HG03060 (cell line): Measurements from ENCODE around the gene WLS.

Experiments used
- ATAC-seq: cut with Tn5 transposase; IDR thresholded peaks from one replicate; pipeline ENCODE4 v1.9.1; 2021; ENCODE audit warnings: low read depth, moderate number of reproducible peaks; ENCODE audit not compliant: unreplicated experiment

WLS gene

DNA sequence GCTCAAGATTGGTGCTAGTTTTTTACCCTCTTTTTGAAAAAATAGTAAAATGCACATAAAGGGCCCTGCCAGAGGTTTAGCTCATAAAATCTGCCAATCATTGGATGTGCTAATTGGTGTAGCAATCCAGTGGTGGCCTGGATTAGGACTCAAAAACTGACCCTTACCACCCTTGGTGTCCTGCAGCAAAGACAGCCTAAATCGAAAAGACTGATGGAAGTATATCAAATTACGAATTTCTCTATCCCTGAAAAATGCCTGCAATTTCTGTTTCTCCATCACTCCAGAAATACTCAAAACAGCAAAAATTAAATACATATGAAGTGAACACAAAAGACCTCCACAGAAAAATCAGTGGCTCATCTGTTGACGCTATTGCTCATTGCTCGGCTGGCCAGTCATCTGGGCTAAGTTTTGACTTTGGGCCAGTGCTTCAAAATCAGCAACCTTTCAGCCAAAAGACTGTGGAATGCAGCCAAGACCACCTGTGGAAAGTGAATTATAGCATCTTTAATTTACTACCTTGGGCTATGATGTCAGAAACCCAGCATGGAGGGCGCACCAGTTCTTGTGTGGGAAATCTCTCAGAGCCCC, 30.0 kb downstream of the WLS start:
- ATAC-seq, result no peak

DNA sequence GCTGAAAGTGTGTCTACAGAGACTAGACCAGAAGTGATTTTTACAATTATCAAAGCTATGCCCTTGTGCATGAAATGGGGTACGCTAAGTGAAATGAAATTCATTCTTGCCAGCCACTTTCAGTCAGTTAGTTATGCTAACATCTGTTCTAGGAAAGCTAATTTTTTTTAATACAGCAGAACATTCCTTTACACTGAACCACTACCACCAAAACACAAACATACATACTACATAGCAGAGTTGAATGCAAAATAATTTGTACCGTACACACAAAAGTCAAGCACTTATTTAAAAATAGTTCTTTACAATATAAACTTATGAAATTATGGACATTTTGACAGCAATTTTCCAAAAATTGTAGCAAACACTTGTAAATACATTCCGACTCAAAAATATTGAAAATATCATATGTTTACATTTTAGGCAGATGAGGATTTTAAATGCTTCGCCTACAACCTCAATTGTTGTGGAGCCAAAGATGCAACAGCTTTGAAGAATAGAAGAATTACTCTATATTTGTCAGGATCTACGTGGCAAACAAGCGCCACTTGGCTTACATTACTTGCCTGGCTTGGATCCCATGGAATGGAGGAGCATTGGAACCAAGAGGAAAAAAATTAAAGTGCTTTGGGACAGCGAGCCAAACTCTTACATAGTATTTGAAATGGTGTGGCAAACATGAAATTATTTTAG, 30.6 kb downstream of the WLS start:
- no peak for ATAC-seq

DNA sequence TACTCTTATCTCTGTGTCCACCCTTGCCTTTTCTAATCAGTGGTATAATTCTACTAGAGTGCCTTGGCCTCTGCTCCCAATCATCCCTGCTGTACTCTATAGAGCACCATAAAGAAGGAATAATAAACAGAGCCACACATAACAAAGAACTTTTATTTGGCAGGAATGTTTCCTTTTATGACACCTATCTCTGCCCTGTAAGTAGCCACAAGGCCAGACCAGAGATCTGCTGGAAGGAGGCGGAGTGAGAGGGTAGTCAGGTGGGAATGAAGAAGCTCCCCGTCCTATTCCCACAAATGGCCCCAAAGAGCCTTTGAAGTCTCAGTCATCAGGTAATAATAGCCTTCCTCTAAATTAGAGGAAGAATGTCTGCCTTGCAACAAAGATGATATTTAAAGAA, 32.7 kb downstream of the WLS start:
- no peak for ATAC-seq

DNA sequence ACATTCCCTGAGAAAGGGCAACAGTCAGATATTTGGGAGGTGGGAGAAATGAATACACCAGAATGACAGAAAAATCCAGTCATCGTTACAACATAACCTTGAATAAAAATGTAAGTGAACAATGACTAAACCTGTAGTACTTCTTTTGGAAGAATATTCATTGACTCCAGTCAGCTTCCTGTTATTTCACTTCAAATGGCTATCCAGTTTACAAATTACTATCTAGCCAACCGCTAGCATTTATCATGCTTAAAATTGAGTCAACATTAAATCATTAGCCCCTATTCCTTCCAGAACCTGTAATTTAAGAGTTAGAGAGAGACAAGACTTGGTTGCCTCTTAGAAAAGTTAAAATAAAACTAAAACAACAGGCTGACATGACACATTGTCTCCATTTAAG, 33.6 kb downstream of the WLS start:
- ATAC-seq, result no peak

DNA sequence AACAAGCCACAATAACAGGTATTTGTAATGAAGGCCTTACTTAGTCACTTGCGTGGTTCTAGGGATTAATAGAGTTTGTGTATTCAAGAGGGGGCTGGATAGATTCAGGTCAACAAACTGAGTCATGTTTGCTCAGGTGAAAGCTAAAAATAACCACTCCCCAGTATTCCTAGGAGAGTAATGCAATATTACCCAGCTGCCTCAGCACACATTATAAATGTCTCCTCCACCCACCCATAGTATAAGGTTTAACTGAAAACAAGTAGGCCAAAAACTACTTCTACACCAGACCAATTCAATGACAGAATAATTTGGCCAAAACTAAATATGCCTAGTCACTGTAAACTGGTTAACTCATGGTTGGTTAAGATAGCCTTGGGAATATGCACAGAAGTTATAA, 34.4 kb downstream of the WLS start:
- no peak for ATAC-seq

DNA sequence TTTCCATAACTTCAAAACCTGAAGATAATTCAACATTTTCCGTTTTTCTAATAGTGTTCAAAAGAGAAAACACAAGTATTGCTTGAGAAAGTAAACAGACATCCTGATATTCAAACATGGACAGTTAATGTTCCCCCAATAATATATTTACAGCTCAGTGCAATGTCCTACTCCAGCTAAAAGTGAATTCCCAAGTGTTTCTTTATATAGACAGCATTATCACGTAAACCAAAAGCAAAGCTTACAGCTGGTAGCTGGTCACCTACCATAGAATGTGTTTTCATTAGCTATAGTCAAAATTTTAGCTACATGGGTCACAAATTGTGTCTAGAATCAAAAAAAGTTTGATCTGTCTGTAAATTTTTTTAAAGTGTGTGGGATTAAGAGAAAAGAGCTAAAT, 34.9 kb downstream of the WLS start:
- ATAC-seq, result no peak

DNA sequence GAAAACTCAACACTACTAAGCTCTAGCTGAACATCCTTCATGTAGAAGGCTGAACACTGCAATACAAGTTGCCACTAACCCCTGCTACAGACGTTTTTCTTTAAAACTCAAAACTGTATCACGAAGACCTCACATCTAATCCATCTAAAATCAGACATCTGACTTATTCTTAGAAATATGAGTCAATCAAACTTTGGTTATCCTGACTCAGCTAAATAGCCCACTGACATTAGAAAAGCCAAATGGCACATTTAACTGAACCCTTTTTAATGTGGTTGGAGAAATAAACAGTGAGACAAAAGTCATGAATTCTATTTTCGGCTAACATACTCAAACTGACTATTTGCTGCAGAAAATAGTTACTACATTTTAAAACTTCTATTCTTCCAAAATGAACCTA, 35.6 kb downstream of the WLS start:
- no peak for ATAC-seq

DNA sequence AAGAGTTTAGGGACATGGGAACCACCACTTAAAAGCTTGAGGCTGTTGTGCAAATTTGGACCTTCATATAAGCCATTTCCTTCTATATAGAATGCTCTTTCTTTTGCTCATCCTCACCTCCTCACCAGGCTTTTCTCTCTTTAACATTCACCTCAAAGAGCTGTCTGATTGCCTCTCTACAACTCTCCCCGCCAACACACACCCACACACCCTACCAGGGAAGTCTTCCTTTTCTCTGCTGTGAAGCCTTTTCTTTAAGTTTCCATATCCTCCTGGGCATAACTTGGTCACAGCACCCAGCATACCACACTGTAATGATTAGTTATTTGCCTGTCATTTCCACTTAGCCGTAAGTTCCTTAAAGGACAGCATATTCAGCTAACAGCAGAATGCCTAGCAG, 40.6 kb downstream of the WLS start:
- ATAC-seq, result no peak

DNA sequence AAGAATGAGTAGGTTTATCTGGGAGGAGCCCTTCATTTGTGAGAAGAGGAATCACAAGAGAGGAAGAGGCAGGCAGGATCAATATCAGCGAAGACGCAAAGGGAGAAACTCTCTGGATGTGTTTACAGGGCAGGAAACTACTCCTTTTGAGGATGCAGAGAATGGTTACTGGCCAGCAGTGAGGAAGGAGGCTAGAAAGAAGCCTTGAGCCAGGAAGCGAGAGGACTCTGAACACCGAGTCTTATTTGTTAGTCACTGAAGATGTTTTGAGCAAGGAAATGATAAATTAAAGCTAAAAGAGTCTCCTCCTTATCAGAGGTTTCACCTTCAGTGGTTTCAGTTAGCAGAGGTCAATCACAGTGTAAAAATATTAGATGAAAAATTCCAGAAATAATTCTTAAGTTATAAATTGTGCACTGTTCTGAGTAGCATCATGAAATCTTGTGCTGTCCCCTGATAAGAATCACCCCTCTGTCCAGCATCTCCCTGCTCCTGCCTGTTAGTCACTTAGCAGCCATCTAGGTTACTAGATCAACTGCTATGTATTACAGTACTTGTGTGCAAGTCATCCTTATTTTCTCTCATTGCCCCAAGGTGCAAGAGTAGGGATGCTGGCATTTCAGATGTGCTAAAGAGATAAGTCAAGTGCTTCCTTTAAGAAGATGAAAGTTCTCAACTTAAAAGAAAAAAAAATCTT, 43.5 kb downstream of the WLS start:
- ATAC-seq, result no peak

DNA sequence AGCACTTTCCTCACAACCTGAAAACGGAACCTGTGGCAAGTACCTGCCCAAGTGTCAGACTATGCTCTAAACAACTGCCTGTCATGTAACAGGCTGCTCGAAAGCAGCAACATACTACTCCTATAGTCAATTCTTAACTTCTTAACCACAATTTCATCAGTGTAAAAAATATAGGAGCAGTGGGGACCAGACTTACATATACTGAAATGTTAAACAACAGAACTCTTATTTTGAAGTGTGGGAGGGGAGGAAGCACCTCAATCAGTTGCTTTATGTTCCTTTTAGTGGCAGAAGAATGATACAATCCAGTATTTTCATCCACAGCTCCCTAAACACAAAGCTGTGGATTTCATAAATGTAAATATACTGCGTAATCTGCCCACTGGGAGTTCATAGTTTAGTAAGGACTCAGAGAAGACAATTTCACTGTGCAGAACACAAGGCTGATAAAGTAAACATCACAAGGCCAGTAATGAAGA, 44.2 kb downstream of the WLS start:
- ATAC-seq, result no peak

DNA sequence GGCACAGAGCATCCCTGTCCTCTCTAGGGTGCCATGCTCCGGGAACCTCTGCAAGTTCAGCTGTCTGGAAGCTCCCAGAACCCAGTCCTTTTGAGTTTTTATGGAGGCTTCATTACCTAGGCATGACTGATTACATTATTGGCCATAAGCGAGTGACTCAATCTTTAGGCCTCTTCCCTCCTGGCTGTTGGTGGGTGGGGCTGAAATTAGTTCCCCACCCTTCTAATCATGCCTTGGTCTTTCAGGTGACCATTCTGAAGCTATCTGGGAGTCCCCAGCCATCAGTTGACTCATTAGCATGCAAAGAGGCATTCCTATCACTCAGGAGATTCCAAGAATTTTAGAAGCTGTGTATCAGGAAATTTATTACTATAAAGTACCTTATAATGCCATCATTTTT, 46.6 kb downstream of the WLS start:
- no peak for ATAC-seq

DNA sequence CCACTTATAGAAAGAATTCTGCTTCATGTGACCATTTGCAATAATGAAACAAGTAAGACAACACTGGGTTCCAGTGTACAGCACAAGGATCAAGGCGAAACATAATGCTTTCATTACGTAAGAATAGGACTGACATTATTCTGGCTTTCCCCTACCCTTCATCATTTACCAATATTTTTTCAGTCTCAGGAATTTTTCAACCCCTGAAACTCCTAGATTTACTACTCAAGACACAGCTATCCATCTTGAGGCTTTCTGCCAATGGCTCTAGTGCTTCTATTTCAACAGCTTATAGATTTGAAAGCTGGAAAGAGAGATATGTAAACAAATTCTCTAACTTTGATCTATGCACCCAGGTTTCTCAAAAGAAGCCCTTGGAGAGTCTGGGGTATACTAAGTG, 48.4 kb downstream of the WLS start:
- no peak for ATAC-seq

DNA sequence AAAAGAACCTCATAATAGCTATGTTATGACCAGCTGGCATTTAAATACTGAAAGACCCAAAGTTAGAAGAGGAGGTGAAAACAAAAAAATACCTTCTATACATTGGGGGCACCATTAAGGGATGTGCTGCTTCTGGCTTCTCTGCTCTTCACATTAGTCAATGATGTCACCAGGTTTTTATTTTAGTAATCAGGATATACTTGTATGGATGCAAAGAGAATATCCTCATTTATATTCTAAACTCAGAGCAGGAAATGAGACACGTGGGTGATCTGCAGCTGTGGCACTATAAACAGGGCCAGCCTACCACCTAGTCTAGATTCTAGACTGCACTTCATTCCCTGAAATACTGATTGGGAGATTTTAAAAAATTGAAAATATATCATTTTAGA, 51.2 kb downstream of the WLS start:
- no peak for ATAC-seq

DNA sequence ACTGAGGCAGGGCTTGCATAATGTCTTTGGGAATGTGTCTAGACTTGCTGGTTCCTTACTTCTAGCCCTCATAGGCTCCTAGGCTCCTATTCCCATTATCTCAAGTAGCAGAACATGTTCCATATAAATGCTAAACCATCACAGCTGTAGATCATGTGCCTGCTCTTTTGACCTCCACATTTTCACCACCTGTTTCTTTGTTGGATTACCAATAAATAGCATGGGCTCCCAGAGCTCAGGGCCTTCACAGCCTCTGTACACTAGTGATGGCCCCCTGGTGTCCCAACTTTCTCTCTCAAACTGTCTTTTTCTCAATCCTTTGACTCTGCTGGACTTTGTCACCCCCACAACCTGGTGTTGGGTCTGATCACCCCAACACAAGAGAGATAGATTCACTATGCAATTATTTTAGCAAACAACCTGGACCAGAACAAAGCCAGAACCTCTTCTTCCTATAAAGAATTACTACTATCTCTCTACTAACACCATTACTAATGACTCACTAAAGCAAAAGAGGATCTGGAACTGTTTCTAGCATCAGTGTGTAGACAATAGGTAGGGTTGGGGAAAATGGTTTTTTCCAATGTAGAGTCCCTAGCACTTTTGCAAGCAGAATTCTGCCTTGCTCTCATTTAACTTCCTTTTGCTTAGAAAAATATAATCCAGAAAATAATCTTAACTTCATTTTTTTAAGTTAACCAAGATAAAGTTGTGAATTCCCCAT, 51.7 kb downstream of the WLS start:
- no peak for ATAC-seq

DNA sequence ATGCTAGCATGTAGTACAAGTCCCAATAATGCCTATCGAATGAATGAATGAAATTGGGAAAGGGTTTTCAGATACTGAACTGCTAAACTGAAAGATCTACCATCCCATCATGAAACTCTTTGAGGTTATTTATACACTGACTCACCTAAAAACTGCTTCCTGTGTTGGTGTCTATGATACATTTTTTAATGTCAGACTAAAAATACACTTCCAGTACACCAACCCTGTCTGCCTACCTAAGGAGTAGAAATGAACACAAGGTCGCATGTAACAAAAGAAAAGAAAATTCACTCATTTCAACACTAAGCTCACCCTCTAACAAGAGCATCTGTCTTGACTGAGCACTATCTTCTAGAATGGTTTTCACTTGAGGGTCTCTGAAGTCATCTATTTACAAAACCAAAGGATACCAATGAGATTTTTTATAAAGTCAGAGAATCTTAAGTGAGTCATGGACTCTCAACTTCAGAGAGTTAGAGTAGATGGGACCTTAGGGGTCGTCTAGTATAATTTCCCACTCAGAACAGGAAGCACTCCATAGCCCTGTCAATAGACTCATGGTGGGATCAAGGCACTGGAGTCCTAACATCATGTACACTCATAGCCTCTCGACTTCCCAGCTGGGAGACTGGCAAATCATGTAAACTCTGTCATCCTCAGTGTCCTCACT, 53.4 kb downstream of the WLS start:
- ATAC-seq, result peak; percentile 53

DNA sequence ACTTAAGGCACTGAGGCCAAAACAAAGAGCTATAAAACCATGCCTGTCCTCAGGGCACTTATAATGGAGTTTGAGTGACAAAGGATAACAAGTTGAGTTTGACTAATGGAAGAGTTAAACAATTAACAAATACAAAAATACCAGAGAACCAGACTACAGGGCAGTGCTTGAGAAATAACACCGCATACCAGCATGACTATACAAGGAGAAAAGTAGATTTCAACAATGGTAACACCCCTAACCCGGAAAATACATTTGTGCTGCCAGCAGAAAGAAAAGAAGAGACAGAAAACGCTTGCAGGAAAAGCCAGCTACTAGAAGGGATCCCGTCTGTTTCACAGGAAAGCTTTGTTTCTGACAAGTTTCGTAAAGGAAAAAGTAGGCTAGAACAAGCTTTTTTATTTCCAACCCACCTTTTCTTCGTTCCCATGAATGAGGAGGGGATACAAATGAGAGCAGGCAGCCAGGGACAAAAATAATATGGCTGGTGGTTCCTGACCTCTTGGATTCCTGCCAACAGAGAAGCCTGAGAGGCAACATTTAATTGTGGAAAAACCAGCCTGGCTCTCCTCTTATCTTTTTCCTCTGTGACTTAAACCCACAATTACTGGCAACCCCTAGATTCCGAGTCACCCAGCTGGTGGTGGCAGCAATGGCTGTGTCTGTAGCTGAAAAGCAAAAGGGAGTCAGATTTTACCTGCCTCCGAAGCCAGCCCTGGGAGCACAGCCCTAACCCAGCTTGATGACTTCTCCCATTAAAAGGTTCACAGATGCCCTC, 56.5 kb downstream of the WLS start:
- no peak for ATAC-seq

DNA sequence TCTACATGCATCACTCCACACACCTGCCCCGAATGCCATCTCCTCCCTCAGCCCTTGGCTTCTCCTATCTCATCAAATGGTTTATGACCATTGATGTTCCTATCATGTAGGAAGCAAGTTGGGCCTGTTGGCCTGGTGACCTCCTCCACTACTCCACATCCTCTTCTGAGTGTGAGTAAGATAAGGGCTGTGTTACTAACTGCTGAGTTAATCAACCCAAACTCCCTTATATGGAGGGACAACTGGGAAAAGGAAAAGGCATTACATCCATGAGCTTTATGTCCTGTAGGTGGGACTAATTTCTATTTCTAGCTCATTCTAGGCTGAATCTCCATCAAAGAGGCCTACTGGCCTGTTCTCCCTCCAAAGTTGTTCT, 57.6 kb downstream of the WLS start:
- ATAC-seq, result no peak

DNA sequence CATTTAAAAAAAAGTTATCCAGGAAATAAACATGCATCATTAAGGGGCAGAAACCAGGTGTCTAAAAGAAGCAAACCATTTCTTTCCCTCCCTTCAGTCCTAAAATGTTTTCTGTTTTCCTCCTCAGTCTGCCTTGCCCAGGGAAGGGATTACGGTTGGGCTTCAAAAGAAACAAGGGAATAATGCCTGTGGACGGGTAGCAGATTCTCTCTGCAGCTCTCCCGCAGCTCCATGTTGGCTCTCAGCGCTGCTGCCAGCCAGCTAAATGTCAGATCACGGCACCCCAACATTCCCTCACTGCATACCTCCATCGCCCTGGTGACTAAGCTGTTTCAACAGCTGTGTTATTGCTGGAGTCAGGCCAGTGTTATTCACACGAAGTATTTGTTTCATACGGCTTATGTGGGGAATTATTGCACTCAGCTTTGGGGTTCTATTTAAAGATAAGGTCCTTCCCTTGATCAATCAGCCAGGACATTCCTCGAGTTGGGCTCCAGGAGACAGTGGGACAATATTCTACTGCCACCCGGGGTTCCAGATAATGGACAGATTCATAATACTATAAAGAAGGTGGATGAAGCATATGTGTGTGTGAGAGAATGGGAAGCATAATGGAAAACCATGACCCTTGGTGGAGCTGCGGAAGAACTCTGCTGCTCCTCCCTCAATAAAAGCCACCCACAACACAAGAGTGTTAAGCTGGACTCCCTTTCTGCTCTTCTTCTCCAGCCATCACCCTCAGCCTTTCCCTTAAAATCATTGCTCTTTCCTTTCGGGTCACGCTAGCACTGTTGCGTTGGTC, 58.2 kb downstream of the WLS start:
- ATAC-seq, result no peak

DNA sequence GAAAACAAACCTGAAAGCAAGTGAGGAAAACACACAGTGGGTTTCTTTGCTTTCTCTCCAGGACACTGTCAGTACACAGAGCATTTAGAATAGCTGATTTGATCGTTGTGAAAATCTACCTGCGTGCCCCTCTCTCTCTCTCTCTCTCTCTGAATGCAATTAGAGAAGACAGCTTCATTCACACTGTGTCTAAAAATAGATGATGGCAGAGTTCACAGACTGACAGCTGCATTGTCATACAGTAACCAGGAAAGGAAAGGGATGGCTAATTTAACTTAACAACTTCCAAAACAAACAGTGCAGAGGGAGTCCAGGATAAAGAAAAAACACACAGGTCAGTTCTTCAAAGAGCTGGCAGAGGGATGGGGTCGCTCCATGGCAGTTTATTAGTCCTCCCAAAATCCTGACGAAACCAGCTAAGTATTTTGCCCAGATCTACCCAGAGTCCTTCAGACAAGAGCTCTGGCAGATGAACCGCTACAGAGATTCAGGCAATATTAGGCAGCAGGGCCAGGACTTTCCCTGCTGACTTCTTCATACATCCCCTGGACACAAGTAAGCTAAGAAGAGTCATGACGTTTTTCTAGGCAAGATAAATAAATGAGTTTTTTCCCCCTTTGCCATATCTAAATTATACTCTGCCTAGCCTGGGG, 58.9 kb downstream of the WLS start:
- no peak for ATAC-seq
